HuH-7.5 (cell line): ENCODE results near the gene LRRC56.

Experiments used
- DNase-seq: peaks from one replicate; pipeline ENCODE4 v3.0.0; 2011; ENCODE audit warnings: low spot score

The LRRC56 gene

DNA sequence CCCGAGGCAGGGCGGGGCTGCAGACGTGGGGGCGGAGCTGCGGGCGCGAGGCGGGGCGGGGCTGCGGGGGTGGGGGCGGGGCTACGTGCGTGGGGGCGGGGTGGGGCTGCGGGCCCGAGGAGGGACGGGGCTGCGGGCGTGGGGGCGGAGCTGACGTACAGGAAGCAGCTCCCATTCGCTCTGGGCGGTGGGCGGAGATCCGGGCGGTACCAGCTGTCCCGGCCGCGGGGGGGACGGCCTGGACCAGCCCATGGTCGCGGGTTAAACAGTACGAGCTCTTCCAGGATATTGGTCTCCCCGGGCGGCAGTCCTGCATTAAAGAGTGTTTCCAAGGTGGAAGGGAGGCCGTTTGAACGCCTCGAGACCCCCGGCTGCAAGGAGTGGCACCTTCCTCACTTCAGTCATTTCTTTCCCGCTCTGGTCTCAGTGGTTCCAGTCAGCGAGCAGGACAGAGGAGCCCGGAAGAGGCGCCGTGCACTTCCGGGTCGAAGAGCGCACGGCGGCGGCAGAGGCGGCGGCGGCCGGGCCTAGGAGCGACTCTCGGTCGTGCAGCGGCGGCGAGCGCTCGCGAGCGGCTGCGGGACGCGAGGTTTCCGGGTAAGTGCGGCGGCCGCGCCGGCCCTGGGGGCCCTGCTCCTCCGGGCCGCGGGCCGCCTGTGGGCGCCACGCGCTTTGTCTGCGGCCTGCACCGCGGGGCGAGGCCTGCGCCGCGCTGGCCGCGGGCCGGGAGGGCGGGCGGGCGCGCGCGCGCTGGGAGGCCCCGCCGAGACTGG is 38.9 kb downstream of the LRRC56 start, which contains the start of gene PHRF1:
Gene PHRF1 (plus strand): TSS at position 475 of the 773 bp plus-strand sequence. CDS start 5,043 bp downstream, outside the sequence.
- peak; percentile 98 for DNase-seq

DNA sequence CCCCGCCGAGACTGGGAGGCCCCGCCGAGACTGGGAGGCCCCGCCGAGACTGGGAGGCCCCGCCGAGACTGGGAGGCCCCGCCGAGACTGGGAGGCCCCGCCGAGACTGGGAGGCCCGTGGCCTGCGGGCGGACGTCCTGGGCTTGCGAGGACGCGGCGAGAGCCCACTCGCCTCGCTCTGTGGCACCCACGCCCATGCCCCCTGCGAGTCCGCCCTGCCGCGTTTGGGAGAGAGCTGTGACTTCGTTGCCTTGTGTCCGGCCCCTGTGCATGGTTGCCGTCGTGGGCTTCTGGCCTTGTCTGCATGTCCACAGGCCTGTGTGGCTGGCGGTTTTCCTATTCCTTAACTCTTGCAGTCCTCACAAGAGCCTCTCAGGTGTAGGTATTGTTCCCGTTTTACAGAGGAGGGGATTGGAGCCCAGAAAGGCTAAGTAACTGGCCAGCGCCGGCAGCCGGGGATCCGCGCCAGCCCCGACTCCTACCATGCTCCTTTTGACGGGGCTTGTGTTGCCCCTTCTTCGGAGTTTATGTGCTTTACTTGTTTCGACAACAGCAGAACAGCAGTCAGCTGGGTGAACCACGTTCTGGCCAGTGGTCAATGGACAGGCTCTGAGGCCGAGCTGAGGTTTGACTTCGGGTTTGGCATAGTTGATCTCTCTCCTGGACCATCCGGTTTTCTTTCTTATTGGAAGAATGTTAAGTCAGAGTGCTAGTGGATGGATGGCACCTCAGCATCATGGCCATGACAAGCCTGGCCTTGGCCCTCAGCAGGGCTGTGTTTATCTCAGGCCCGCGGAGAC is 39.7 kb downstream of the LRRC56 start:
- no peak for DNase-seq

DNA sequence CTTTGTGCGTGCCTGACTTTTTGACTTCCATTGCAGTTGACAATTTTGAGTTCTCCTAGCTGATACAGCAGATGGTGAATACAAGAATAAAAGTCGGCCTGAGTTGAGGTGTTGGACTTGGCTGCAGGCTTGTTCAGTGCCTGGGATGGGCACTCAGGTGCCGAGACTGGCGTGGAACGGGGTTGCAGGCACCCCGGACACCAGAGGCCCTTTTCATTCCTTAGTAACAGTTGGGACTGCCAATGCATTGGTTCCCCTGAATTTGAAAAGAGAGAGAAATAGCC is 40.2 kb downstream of the LRRC56 start:
- DNase-seq = no peak

DNA sequence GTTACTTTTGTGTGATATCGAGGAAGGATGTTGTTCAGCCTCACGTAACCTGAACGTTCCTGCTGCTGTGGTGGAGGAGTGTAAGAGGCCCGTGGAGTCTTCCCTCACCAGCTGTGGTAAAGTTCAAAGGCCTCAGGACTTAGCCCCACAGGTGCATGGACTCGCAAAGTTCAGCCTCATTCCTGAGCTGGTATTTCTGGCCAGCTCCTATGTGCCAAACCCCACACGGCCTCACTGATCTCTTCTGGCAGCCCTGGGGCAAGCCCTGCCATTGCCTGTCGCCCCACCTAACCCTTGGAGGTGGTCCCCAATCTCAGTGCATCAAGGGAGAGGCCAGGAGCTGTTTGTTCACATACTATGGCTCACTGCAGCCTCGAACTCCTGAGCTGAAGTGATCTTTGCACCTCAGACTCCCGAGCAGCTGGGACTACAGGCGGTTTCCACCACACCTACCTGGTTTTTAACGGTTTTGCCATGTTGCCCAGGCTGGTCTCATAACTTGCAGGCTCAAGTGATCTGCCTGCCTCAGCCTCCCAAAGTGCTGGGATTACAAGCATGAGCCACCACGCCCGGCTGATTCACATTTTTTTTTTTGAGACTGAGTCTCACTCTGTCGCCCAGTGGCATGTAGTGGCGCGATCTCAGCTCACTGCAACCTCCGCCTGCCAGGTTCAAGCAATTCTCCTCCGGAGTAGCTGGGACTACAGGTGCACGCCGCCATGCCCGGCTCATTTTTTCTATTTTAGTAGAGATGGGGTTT is 41.1 kb downstream of the LRRC56 start:
- no peak for DNase-seq

DNA sequence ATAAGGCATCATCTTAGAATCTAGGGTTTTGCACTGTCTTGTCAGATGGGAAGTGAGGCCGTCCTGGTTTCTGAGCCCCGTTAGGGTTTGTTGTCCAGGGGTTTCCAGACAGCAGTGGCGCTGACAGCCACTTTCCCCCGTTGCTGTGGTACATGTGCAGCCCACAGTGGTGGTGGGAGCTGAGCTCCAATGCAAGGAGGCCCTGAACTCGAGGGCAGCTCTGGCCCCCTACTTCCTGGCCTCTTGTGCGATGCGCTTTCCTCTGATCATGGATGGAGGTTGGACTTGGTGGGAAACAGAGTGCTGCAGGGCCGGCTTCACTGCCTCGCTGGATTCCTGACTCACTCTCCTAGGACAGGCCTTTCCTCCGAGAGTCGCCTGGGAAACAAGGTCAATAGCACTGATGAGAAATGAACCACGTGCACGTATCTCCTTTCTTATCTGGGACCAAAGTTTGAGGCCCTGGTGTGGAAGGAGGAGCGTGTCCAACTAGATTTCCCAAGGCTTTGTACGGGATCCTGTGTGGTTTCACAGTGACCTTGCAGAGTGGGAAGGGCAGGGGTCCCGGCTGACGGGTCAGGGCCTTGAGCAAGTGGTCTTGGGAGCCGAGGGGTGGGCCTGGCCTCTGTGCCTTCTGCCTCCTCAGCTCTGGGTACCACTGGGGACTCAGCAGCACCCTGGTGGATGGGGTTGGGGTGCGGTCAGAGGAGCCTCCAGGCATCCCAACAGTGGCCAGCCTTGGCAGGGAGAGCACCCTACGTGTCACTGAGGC is 42.7 kb downstream of the LRRC56 start:
- no peak for DNase-seq

DNA sequence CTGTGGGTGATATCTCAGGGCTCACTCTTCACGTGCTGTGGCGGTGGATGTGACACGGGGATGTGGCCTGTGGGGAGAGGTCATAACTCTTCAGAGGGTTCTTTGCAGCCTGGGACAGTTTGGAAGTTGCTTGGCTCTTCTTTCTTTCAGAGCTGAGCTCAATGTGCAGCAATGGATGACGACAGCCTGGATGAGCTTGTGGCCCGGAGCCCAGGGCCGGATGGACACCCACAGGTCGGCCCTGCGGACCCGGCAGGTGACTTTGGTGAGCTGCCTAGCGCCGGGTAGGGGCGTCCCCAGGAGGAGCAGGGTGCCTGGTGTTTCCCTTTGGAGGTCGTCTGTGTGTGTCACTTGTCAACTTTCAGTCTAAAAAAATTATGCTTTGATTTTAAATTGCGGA is 44.0 kb downstream of the LRRC56 start:
- DNase-seq = no peak

DNA sequence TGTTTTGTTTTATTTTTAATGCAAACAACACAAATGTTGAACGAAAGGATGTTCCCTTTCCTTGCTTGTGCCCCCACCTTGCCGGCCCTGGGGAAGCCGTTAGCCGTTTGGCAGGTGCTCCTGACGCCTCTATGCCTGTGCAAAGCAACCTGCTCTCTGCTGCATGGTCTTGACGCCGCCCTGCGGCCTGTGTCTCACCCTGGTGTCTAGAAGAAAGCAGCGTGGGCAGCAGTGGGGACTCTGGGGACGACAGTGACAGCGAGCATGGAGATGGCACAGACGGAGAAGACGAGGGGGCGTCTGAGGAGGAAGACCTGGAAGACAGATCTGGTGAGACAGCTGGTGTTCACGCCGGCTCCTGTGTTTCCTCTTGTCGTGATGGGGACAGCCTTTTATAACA is 44.4 kb downstream of the LRRC56 start:
- DNase-seq = no peak

DNA sequence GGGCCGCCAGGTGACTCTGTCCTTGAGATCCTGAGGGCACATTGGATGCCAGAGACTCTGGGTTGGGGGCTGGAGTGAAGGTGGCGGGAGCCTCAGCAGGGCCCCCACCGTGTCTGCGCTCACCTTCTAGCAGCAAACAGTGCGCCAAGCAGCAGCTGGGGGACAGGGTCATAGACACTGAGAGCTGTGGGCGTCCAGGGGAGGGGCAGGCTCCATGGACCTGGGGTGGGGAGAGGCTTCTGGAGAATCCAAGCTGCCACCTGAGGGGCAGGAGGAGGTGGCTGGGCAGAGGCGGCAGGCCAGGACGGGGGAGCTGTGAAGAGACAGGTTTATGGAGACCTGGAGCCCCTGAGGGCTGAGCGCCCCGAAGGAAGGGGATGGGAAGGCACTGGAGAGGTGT is 47.0 kb downstream of the LRRC56 start:
- DNase-seq = no peak

DNA sequence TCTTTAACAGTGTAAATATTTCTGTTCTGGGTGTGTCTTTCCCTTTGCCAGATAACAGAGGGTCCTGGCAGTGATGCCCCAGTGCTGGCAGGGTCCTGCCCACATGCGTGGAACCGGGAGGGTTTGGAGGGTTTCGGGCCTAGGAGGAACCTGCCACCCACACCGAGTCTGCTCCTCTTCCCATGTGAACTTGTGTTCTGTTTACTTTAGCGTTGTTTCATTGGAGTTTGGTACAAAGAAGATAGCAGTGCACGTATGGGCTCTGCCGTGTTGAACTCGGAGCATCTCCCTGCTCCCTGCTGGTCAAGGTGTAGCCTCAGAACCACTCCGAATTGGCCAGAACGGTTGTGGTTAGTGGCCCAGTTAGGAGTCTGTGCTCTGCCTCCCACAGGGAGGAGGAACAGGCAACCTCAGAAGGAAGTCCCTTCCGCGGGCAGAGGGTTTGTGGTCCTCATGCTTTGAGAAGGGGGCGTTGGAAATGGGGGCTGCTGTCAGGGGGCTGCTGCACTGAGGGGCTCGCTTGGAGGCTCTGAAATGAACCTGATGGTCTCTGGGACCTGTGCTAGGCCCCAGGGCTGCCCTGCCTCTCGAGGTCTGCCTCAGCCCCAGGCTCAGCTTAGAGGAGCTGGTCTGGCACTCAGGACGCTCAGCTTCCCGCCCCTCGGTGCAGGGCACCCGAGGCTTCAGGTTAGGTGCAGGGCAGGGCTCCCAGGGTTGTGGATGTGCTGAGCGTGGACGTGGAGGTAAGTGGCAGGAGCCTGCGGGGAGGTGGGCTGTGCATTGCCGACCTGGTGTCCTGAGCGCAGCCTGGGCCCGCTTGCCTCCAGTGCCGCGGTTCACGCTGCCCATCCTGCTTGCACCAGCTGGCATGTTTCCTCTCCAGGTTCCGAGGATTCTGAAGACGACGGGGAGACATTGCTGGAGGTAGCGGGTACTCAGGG is 49.3 kb downstream of the LRRC56 start:
- no peak for DNase-seq

DNA sequence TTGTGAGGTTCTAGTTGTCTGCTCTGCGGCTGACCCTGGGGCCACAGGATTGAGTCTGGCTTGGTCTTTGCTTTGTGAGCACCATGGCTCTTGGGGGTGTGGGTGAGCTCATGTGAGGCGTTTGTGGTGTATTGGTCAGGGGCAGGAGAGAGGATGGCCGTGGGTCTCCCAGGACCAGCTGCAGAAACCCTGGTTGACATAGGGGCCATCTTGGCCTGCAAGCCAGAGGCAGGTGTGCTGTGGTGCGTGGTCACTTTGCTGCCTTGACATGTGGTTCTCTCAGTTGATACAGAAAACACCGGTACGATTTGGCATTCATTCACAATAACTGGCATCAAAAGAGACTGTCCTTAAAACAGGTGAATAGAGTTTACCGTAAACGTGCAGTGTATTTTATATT is 50.2 kb downstream of the LRRC56 start:
- DNase-seq = no peak

DNA sequence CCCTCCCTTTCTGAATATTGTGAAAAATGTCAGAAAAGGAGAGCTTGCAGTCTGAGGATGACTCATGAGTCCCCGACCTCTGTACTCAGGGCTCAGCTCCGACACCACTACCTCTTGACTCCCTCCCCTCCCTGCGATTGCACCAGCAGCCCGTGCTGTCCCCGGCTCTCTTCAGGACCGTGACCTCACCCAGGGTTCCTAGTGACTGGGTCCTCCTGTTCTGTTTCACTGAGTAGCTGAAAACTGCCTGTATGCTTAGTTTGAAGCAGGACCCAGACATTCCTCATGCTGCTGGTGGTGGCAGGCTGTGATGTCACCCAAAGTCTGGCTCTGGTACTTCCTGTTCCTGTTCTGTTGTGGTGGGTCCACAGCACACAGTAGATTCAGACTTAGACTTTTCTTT is 50.7 kb downstream of the LRRC56 start:
- DNase-seq = peak; percentile 95

DNA sequence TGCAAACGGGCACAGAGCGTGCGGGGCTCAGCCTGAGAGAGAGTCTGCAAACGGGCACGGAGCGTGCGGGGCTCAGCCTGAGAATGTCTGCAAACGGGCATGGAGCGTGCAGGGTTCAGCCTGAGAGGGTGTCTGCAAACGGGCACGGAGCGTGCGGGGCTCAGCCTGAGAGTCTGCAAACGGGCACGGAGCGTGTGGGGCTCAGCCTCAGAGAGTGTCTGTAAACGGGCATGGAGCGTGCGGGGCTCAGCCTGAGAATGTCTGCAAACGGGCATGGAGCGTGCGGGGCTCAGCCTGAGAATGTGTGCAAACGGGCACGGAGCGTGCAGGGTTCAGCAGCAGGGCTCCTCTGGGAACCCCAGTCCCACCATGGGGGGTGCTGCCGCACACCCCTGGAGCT is 52.5 kb downstream of the LRRC56 start:
- DNase-seq = no peak

DNA sequence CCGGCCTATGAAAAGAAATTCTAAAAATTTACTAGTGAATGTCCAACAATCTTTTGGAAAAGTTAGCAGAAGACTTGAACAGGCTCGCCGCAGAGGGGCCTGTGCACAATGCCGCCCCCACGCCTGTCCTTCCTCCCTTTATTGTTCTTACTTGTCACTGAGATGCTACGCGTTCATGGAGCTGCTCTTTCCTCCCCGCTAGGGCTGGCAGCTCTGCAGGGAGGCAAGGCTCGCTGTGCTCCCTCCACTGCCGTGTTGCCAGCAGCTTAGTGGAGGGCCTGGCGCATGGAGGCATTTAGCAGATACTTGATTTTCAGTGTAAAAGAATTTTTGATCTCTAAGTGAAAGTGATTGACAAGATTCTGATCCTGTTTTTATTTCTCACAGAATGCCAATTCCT is 53.7 kb downstream of the LRRC56 start:
- no peak for DNase-seq

DNA sequence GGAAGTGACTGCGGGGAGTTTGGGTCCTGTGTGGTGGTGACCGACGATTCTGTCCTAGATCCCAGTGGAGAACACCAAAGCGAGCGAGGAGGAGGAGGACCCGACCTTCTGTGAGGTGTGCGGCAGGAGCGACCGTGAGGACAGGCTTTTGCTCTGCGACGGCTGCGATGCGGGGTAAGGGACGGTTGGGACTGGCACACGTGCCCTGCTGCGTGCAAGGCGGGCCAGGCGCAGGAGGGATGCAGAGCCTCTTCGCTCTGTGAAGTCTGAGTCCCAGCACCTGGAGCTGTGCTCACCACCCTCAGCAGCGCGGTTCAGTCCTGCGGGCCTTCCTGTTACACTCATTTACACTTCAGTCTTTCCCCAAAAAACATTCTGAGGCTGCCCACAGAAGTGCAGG is 55.2 kb downstream of the LRRC56 start:
- DNase-seq = no peak

DNA sequence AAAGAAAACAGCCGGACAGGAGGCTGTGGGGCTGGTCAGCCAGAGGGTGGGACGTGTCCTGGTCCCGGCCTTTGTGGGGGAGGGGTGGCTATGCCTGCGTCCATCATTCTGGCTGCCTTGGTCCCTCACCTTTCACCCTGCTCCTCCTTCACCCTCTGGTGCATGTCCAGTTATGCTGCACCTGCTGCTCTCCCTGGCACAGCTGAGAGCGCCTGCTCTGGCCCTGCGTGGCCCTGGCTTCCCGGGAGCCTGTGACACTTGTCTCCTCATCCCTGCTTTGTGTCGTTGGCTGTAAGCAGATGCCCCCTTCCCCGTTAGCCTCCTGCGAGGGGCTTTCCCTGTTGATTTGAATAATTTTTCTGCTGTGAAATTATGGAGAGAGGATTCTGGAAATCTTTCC is 55.6 kb downstream of the LRRC56 start:
- no peak for DNase-seq

DNA sequence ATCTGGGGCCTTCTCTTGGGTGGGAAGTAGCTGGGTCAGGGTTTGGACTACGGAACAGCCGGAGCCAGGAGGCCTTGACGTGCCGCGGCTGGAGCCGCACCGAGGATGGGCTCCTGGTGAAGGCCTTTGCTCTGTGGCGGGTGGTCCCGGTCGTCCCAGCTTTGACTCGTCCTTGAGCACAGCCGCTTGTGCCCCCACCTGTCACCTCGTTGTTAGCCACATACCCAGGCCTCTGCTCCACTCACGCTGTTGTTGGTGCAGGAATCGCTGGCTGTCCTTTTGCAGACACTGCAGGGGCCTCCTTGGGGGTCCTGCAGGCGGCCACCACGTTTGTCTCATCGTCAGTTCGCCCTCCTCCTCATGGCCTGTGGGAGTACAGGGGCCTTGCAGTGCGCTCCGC is 56.0 kb downstream of the LRRC56 start:
- DNase-seq = no peak

DNA sequence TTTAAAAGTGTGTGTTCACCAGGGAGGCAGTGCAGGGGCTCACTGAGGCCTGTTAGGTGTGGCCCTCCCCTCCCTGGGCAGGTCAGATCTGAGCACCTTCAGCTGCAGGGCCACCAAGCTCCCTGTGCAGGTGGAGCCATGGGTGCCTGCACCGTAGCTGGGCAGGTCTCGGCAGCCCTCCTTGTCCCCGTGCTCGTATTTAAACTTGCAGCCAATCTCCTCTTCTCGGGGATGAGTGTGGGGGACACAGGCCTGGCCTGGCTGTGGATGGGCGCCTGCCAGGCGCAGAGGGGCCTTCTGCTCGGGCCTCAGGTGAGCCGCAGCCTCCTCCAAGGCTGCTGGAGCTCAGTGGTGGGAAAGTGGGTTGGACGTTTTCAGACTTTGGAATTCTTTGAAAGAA is 58.1 kb downstream of the LRRC56 start:
- DNase-seq = no peak

DNA sequence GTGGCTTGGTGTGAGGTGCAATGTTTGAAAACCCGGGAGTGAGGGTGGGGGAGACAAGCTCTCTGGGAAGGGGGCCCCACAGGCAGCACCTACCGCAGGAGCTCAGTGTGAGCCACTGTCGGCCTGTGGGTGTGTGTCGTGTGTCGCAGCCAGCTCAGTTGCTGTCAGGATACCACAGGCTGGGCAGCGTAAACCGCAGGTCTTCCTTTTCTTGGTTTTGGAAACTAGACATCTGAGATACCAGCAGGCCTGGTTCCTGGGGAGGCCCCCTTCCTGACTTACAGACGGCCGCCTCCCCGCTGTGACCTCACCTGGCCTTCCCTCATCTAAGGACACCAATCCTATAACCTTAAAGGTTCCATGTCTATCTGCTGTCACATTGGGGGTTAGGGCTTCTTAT is 59.0 kb downstream of the LRRC56 start:
- no peak for DNase-seq

DNA sequence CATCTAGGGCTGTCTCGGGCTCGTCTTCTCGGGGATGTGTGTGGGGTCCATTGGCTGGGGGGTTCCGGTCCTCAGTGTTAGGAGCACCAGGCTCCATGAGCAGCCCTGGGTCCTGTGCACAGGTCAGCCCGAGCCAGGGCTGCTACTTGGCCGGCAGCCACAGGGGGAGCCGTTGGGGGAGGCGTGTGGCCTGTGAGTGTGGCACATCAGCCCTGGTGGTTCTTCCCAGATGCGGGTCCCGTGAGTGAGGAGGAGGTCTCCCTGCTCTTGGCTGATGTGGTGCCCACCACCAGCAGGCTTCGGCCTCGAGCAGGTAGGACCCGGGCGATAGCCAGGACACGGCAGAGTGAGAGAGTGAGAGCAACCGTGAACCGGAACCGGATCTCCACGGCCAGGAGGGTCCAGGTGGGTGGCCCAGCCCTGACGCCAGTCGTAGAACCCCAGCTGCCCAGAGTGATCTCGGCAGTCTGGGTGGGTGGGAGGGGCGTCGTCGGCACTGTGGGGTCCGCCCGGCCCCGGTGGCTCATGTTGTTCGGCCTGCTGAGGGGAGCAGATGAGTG is 59.9 kb downstream of the LRRC56 start:
- no peak for DNase-seq

DNA sequence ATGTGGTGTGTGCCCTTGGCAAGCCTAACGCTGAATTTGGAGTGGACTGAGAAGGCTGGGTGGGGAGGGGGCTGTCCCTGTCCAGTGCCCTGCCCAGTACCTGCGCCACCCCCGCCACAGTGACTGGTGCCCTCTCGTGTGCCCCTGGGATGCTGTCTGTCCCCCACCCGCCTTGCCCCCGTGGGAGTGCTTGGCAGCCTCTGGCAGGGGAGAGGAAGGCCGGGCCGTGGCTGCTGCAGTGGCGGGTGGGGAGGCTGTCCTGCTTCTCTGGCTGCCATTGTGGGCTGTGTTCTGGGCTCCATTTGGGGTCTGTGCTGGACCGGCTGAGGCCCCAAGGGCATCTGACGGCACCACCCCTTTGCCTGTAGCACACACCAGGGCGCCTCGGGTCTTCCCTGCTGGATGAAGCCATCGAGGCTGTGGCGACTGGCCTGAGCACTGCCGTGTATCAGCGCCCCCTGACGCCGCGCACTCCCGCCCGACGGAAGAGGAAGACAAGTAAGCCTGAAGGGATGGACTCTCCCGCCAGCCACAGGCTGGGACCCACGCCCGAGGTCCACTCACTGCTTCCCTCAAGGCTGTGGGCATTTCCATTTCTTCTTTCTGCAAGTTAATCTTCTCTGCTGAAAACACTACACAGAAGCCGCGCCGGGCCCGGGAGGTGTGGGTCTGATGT is 60.8 kb downstream of the LRRC56 start:
- no peak for DNase-seq
